IMR-90 (cell line): ENCODE measurements around the gene MPIG6B. TPM values are rescaled to one million over a fixed set of nuclear protein-coding genes. Genes with fewer than 3 reads are reported as not detected.

ENCODE experiments used
- ATAC-seq: fragments of 200-7000 bp; cut with Tn5 transposase; 2 replicates; pipeline ENCODE4 v1.9.1; 2020; ENCODE audit warnings: low read depth, mild to moderate bottlenecking, moderate library complexity
- BruUV-seq: library from RNA; stranded (reverse); fragments of 400-500 nt; replicated peaks from 2 replicates; lab custom pipeline; 2021; lab: Mats Ljungman, UMichigan
- CTCF ChIA-PET: fragments of 300-600 bp; formaldehyde crosslinking; extraction: SDS; loops from one replicate; lab custom pipeline; 2021; ENCODE audit warnings: antibody characterized with exemption; lab: Yijun Ruan, JAX
- POLR2A ChIA-PET: fragments of 300-600 bp; sonication (Branson Sonifier 250); formaldehyde crosslinking; loops from one replicate; lab custom pipeline; 2022; ENCODE audit warnings: antibody characterized with exemption; ENCODE audit not compliant: unreplicated experiment; lab: Charles Lee
- DNase-seq: peaks from one replicate; pipeline ENCODE4 v3.0.0; 2013
- H2AFZ ChIP-seq: replicated peaks from 2 replicates; pipeline ENCODE3; 2013; ENCODE audit warnings: low read length, mild to moderate bottlenecking; ENCODE audit not compliant: poor library complexity
- H2AK5ac ChIP-seq: 2 replicates; pipeline ENCODE4 v1.6.1; 2013; ENCODE audit warnings: low read depth, low read length, inconsistent platforms
- H2AK9ac ChIP-seq: replicated peaks from 2 replicates; pipeline ENCODE3; 2013; ENCODE audit warnings: mild to moderate bottlenecking, low read depth, low read length, moderate library complexity; ENCODE audit not compliant: poor library complexity
- H2BK120ac ChIP-seq: 2 replicates; pipeline ENCODE4 v1.6.1; 2013; ENCODE audit warnings: low read depth, low read length, inconsistent platforms
- H2BK15ac ChIP-seq: 3 replicates; pipeline ENCODE4 v1.6.1; 2013; ENCODE audit warnings: low read depth, low read length, inconsistent platforms
- H2BK20ac ChIP-seq: 2 replicates; pipeline ENCODE4 v1.6.1; 2013; ENCODE audit warnings: low read depth, mild to moderate bottlenecking, inconsistent platforms, low read length, moderate library complexity
- H2BK5ac ChIP-seq: 2 replicates; pipeline ENCODE4 v1.6.1; 2013; ENCODE audit warnings: mild to moderate bottlenecking, low read depth, low read length, inconsistent platforms; ENCODE audit not compliant: poor library complexity, severe bottlenecking
- H3K14ac ChIP-seq: replicated peaks from 2 replicates; pipeline ENCODE4 v1.6.1; 2013; ENCODE audit warnings: low read depth, low read length, inconsistent platforms
- H3K18ac ChIP-seq: 2 replicates; pipeline ENCODE4 v1.6.1; 2013; ENCODE audit warnings: low read depth, low read length, control low read depth
- H3K23ac ChIP-seq: 2 replicates; pipeline ENCODE4 v1.6.1; 2013; ENCODE audit warnings: low read depth, low read length, inconsistent platforms
- H3K27ac ChIP-seq: 2 replicates; pipeline ENCODE4 v1.5.1; 2013; ENCODE audit warnings: mild to moderate bottlenecking, control low read depth, low read length; ENCODE audit not compliant: insufficient read depth
- H3K27me3 ChIP-seq: 2 replicates; pipeline ENCODE4 v1.6.1; 2013; ENCODE audit warnings: low read length; ENCODE audit not compliant: control insufficient read depth, insufficient read depth
- H3K36me3 ChIP-seq: 2 replicates; pipeline ENCODE4 v1.6.1; 2013; ENCODE audit warnings: low read length, mixed read lengths; ENCODE audit not compliant: control insufficient read depth, insufficient read depth
- H3K4ac ChIP-seq: 2 replicates; pipeline ENCODE4 v1.6.1; 2013; ENCODE audit warnings: low read depth, low read length, inconsistent platforms
- H3K4me1 ChIP-seq: 2 replicates; pipeline ENCODE4 v1.6.1; 2013; ENCODE audit warnings: low read length, mixed read lengths; ENCODE audit not compliant: control insufficient read depth, insufficient read depth
- H3K4me2 ChIP-seq: 2 replicates; pipeline ENCODE4 v1.6.1; 2013; ENCODE audit warnings: low read depth, mild to moderate bottlenecking, control low read depth, low read length, moderate library complexity
- H3K4me3 ChIP-seq: 2 replicates; pipeline ENCODE4 v1.5.1; 2013; ENCODE audit warnings: low read depth, mild to moderate bottlenecking, control low read depth, low read length, moderate library complexity; ENCODE audit not compliant: insufficient read depth
- H3K56ac ChIP-seq: 2 replicates; pipeline ENCODE4 v1.6.1; 2013; ENCODE audit warnings: low read length, inconsistent platforms; ENCODE audit not compliant: insufficient read depth; ENCODE audit errors: extremely low read depth
- H3K79me1 ChIP-seq, 2 experiments: 2 replicates each; pipeline ENCODE4 v1.6.1; 2013; ENCODE audit warnings: low read length in 2 of 2, inconsistent platforms in 1 of 2, low read depth in 1 of 2
- H3K9ac ChIP-seq: 2 replicates; pipeline ENCODE4 v1.6.1; 2013; ENCODE audit warnings: low read depth, low read length, control low read depth
- H3K9me1 ChIP-seq: 2 replicates; pipeline ENCODE4 v1.6.1; 2013; ENCODE audit warnings: low read length, inconsistent platforms; ENCODE audit not compliant: insufficient read depth
- H3K9me3 ChIP-seq: 2 replicates; pipeline ENCODE4 v1.6.1; 2013; ENCODE audit warnings: low read length; ENCODE audit not compliant: control insufficient read depth, insufficient read depth
- H4K20me1 ChIP-seq: 2 replicates; pipeline ENCODE4 v1.6.1; 2013; ENCODE audit warnings: low read length, inconsistent platforms; ENCODE audit not compliant: insufficient read depth
- H4K5ac ChIP-seq: 2 replicates; pipeline ENCODE4 v1.6.1; 2013; ENCODE audit warnings: mild to moderate bottlenecking, low read depth, low read length, control low read depth
- H4K8ac ChIP-seq, 2 experiments: 2 replicates each; pipeline ENCODE4 v1.6.1; 2013; ENCODE audit warnings: low read depth in 2 of 2, low read length in 2 of 2, control low read depth in 1 of 2, inconsistent platforms in 1 of 2
- H4K91ac ChIP-seq: 2 replicates; pipeline ENCODE4 v1.6.1; 2013; ENCODE audit warnings: low read depth, low read length, inconsistent platforms; ENCODE audit not compliant: insufficient read depth
- CEBPB ChIP-seq: IDR thresholded peaks from 2 replicates; pipeline ENCODE4 v1.6.1; 2012; ENCODE audit warnings: low read depth, low read length, improper control_type of control experiment
- CHD1 ChIP-seq: IDR thresholded peaks from 2 replicates; pipeline ENCODE4 v1.6.1; 2012; ENCODE audit warnings: low read depth, low read length, improper control_type of control experiment
- ELK1 ChIP-seq: fragments of 150-350 bp; IDR thresholded peaks from 2 replicates; pipeline ENCODE4 v1.6.1; 2016; ENCODE audit warnings: low read depth, mild to moderate bottlenecking, low read length, moderate library complexity, borderline replicate concordance
- MAFK ChIP-seq: IDR thresholded peaks from 2 replicates; pipeline ENCODE4 v1.6.1; 2012; ENCODE audit warnings: low read depth, low read length, improper control_type of control experiment
- MAZ ChIP-seq: IDR thresholded peaks from 2 replicates; pipeline ENCODE4 v1.6.1; 2012; ENCODE audit warnings: low read depth, mild to moderate bottlenecking, low read length, improper control_type of control experiment, moderate library complexity, borderline replicate concordance
- MXI1 ChIP-seq: IDR thresholded peaks from 2 replicates; pipeline ENCODE4 v1.6.1; 2012; ENCODE audit warnings: low read depth, mild to moderate bottlenecking, low read length, moderate library complexity, borderline replicate concordance
- NFE2L2 ChIP-seq: fragments of 150-350 bp; IDR thresholded peaks from 2 replicates; pipeline ENCODE4 v1.6.1; 2016; ENCODE audit warnings: low read depth, mild to moderate bottlenecking, low read length
- POLR2A ChIP-seq: IDR thresholded peaks from 2 replicates; pipeline ENCODE4 v1.6.1; 2012; ENCODE audit warnings: mild to moderate bottlenecking, low read depth, low read length
- RAD21 ChIP-seq: IDR thresholded peaks from 2 replicates; pipeline ENCODE4 v1.6.1; 2012; ENCODE audit warnings: low read length, improper control_type of control experiment
- RFX5 ChIP-seq: IDR thresholded peaks from 2 replicates; pipeline ENCODE4 v1.8.0; 2012; ENCODE audit warnings: low read depth, mild to moderate bottlenecking, low read length, moderate library complexity
- SMC3 ChIP-seq: fragments of 150-350 bp; IDR thresholded peaks from 2 replicates; pipeline ENCODE4 v1.6.1; 2016; ENCODE audit warnings: low read depth, mild to moderate bottlenecking, antibody characterized with exemption, low read length, moderate library complexity
- WGBS, 2 experiments: methylation state at CpG; one replicate each; pipeline versions ENCODE4 v1.1.5 to v1.1.7; 2013; ENCODE audit warnings: missing lambda C conversion rate in 2 of 2; ENCODE audit not compliant: insufficient read length in 1 of 2; ENCODE audit errors: extremely low coverage in 2 of 2; 5-methylcytosine and 5-hydroxymethylcytosine counted together
- dilution Hi-C: fragments of 300-500 bp; cut with HindIII; formaldehyde crosslinking; loops from one replicate; pipeline ENCODE4 v1.14.3; 2018; ENCODE audit warnings: low sequenced_read_pairs; ENCODE audit not compliant: unreplicated experiment
- in situ Hi-C: fragments of 300-500 bp; cut with MboI; formaldehyde crosslinking; loops from 3 replicates; pipeline ENCODE4 v1.14.3; 2019; ENCODE audit warnings: low sequenced_read_pairs, inconsistent platforms, mixed read lengths
- intact Hi-C: fragments of 100-400 bp; cut with micrococcal nuclease; formaldehyde crosslinking; loops from 2 replicates; pipeline ENCODE4 v1.10.0; 2022
- polyA plus RNA-seq, 3 experiments: library from polyadenylated mRNA; depleted of rRNA; stranded (reverse); fragments of >200 nt; gene quantifications; 2 replicates each; pipeline ENCODE4 v1.2.3, GENCODE V29; 2012; ENCODE audit warnings: low replicate concordance in 1 of 3
- total RNA-seq: library from RNA; depleted of rRNA; stranded (reverse); fragments of >200 nt; gene quantifications from 2 replicates; pipeline ENCODE4 v1.2.3, GENCODE V29; 2012
- TF ChIP-seq, protein P1 (sequence below): fragments of 150-350 bp; IDR thresholded peaks from 2 replicates; pipeline ENCODE4 v1.6.1; 2017; ENCODE audit warnings: mild to moderate bottlenecking, antibody characterized with exemption, low read length, low read depth

Gene MPIG6B
- total and polyA plus RNA-seq, 2 of the 4 experiments (the other 2 are of a cell fraction): not detected

- intact Hi-C loops: no loop called here
- no TSS peak for BruUV-seq
- Histone ChIP-seq H2BK15ac (no peak overlapping the region), H3K27ac (no peak overlapping the region), H3K4me2 (no peak overlapping the region), H3K14ac (no peak overlapping the region), H2BK5ac (no peak overlapping the region), H3K4me1 (no peaks in the 10 kb centered on the region), H4K91ac (no peak overlapping the region), H4K8ac (no peak overlapping the region), H4K5ac (no peak overlapping the region), H4K20me1 (no peaks in the 10 kb centered on the region; the same call in 1 of the 2 replicates), H3K36me3 (no peaks in the 10 kb centered on the region), H3K9me1 (no peaks in the 10 kb centered on the region), H3K9ac (no peak overlapping the region), H2BK120ac (no peak overlapping the region), H2AK9ac (no peak overlapping the region), H3K23ac (no peak overlapping the region), H2BK20ac (no peak overlapping the region), H3K4ac (no peak overlapping the region), H2AFZ (no peak overlapping the region), H2AK5ac (0 out of 2 replicates have a peak overlapping the region, but pooled peaks have one; percentile 3), H3K4me3 (no peak overlapping the region), H3K79me1 (no peaks in the 10 kb centered on the region), H3K56ac (no peak overlapping the region), H3K27me3 (peaks cover 35% of the 10 kb centered on the region), H3K18ac (no peak overlapping the region), H3K9me3 (no peaks in the 10 kb centered on the region)
- CTCF ChIA-PET: no interaction called here
- WGBS, 2 experiments: 90% methylated on average over 7 of the region's 8 CpGs; no CpG with 5 or more reads in 1 of the 2 experiments
- DNase-seq (no peak), ATAC-seq (no peak)
- dilution Hi-C loops: no loop called here
- TF ChIP-seq RAD21 (no peak), SMC3 (no peak), CHD1 (no peak), ELK1 (no peak), NFE2L2 (no peak), MAZ (no peak), RFX5 (no peak), MXI1 (no peak), POLR2A (no peak), CEBPB (no peak), MAFK (no peak)
- TF ChIP-seq, protein P1, sequence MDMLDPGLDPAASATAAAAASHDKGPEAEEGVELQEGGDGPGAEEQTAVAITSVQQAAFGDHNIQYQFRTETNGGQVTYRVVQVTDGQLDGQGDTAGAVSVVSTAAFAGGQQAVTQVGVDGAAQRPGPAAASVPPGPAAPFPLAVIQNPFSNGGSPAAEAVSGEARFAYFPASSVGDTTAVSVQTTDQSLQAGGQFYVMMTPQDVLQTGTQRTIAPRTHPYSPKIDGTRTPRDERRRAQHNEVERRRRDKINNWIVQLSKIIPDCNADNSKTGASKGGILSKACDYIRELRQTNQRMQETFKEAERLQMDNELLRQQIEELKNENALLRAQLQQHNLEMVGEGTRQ: no peak
- in situ Hi-C loops: no loop called here
- POLR2A ChIA-PET: no interaction called here
Observed at GRCh38 chr6:31712296-31712695, 10.9 kb upstream of the MPIG6B start.
